GM10266 (cell line): ENCODE measurements around the gene MCAM.

Experiments used
- DNase-seq: peaks from one replicate; pipeline ENCODE4 v3.0.0; 2012; ENCODE audit errors: extremely low spot score
- TF ChIP-seq, protein P1 (sequence below): IDR thresholded peaks from 2 replicates; pipeline ENCODE4 v1.5.1; 2012; ENCODE audit warnings: mild to moderate bottlenecking, low read depth; ENCODE audit not compliant: control insufficient read depth, insufficient read depth; ENCODE audit errors: missing control alignments

Gene MCAM

DNA sequence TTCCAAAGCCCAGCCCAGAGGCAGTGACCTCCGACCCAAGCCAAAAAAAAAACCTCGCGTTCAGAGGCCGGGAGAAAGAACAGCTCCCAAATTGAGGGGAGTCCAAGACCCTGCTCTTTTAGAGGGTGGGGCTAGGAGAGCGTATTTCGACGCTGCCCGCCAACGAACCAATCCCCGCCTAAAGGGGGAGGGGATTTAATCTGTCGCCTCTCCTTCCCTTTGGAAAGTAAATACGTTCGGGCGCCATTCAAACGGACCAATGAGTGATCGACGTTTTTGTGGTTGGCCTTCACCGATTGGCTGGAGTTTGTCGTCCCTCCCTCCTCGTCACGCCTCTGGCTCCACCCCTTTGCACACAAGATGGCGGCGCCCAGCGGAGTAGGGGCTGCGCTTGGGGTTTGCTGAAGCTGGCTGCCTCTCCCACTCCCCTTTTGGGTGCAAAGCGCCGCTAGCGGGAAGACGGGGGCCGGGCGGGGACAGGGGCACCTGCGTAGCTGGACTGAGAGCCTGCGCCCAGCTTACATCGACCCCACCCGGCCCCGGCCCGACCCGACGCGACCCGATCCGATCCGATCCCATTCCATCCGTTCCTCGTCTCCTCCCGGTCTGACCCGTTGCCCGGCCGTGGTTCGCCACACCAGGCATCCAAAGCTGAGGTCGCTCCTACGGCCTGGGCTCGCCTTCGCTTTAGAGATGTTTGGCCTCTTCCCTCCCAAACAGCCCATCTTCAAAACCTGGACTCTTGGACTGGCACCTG, 17.4 kb upstream of the MCAM start, which contains the start of gene RNF26:
TSS of gene RNF26 (plus strand) at position 354 of the 757 bp plus-strand sequence. CDS start 596 bp downstream, outside the sequence.
- peak; percentile 99 for DNase-seq
- TF ChIP-seq, protein P1, sequence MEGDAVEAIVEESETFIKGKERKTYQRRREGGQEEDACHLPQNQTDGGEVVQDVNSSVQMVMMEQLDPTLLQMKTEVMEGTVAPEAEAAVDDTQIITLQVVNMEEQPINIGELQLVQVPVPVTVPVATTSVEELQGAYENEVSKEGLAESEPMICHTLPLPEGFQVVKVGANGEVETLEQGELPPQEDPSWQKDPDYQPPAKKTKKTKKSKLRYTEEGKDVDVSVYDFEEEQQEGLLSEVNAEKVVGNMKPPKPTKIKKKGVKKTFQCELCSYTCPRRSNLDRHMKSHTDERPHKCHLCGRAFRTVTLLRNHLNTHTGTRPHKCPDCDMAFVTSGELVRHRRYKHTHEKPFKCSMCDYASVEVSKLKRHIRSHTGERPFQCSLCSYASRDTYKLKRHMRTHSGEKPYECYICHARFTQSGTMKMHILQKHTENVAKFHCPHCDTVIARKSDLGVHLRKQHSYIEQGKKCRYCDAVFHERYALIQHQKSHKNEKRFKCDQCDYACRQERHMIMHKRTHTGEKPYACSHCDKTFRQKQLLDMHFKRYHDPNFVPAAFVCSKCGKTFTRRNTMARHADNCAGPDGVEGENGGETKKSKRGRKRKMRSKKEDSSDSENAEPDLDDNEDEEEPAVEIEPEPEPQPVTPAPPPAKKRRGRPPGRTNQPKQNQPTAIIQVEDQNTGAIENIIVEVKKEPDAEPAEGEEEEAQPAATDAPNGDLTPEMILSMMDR, result no peak

DNA sequence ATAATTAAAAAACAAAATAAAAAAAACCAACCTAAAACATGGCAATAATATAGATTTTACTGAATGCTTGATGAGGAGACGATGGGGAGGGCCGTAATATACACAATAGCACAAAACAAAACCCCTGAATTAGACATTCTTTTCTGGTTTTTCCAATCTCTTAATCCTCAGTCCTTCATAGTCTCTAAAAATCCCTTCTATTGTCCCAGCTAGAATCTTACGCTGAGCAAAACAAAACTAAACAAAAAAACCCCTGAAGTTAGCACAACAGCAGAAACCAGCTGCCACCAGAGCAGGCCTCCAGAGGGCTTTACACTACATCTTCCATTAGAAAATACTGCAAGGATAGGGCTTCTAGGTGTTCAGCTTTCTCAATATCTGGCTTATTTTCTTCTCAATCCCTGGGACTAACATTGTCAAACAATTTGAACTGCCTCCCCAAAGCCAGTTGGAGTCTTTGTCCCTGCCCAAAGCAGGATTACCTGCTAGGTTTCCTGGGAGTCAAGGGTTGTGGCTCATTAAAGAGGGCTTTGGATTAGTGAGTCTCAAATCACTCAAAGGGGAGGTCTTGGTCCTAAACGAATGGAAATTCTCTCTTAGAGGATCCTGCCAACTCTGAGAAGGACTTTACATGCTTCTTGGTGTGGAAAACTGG, 15.3 kb upstream of the MCAM start:
- DNase-seq, result no peak
- TF ChIP-seq, protein P1, result no peak

DNA sequence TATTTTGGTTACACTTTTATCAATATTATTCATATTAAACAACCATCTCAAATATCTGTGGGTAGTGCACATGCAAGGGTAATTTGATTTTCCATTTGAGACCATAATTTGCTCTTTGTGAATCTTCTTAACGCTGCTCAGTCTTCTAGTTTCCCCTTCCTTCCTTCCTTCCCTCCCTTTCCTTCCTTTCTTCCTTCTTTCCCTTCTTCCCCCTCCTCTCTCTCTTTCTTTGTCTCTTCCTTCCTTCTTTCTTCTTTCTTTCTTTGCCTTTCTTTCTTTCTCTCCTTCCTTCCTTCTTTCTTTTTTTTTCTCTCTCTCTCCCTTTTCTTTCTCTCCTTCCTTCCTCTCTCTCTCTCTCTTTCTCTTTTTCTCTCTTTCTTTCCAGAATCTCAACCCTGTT, 13.3 kb upstream of the MCAM start:
- DNase-seq, result no peak
- TF ChIP-seq, protein P1, result no peak

DNA sequence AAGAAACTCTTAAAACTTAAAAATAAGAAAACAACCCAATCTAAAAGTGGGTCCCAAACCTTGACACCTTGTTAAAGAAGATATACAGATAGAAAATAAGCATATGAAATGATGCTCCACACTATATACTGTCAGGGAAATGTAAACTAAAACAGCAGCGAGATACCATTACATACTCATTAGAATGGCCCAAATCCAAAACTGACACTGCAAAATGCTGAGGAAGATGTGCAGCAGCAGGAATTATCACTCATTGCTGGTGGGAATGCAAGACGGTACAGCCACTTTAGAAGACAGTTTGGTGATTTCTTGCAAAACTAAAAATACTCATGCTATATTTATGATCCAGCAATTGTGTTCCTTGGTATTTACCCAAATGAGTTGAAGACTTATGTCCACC, 12.4 kb upstream of the MCAM start:
- TF ChIP-seq, protein P1, result no peak
- no peak for DNase-seq

DNA sequence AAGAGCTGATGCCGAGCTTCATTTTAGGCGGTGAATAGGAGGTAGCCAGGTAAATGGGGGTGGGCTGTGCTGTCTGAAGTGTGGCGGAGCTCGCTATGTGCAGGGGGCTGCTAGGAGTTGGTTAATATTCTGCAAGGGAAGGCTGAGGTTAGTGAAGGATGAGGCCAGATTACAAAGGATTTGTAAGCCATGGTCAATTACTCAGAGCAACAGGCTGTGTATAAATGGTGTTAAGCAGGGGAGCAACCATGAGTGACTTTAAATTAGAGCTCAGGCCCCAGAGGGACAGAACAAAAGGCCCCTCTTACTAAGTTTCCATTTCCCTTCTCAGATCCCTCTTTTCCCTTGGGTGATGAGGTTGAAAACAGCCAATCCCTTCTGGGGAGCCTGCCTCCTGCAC, 7.3 kb upstream of the MCAM start:
- no peak for DNase-seq
- TF ChIP-seq, protein P1, result no peak

DNA sequence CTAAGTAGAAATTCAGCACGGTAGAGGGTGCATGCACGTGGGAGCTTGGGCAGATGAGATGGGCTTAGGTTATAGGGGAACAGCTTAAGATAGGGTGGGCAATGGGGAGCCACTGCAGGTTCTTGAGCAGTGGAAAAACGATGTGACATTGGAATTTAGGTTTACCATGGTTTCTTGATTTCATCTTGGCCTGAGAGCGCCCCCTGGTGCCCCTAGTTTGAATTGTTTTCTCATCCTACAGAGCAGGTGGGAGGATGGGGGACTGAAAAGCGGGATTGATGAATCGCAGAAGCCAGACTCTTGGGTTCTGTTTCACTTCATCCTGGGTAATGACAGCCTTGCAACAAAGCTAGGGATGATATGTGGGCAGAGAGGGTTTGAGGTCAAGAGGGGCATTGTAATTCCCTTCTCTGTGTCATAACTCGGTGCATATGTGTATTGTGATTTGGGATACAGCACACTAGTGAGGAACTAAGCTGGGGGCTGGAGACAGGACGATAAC, 6.7 kb upstream of the MCAM start:
- DNase-seq, result peak; percentile 67

More for the DNA sequence above, 6.7 kb upstream of the MCAM start:
- TF ChIP-seq, protein P1, result peak; percentile 87
